Upper lobe of left lung (tissue), 4 donors: ENCODE data around the gene ARHGAP1.

Experiments
- CTCF ChIP-seq, 6 experiments: fragments of 450-650 bp in 4 of 6; fragments of 200-600 bp in 2 of 6; sonication (generic) in 2 of 6; IDR thresholded peaks; one replicate each; pipeline ENCODE4 v1.5.1; 2016 to 2019; ENCODE audit warnings: antibody characterized with exemption in 6 of 6
- EP300 ChIP-seq, 4 donors: sonication (generic); formaldehyde crosslinking; IDR thresholded peaks; one replicate each; pipeline ENCODE4 v1.5.1; 2017; ENCODE audit warnings: antibody characterized with exemption in 4 of 4, control low read depth in 2 of 4
- POLR2A ChIP-seq, 4 donors: fragments of 450-650 bp; IDR thresholded peaks; one replicate each; pipeline ENCODE4 v1.5.1; 2016 to 2017; ENCODE audit warnings: antibody characterized with exemption in 4 of 4, mild to moderate bottlenecking in 2 of 4

- TF ChIP-seq POLR2A (IDR thresholded peaks at IDR 0.05) (no peak), CTCF (IDR thresholded peaks at IDR 0.05) (no peak), EP300 (IDR thresholded peaks at IDR 0.05) (no peak)
These were observed 56.9 kb downstream of the ARHGAP1 start for GRCh38 chr11:46643531-46643930.
